HG03558 (cell line): ENCODE measurements around the gene AEBP1.

Experiments used
- ATAC-seq: cut with Tn5 transposase; IDR thresholded peaks from one replicate; pipeline ENCODE4 v1.9.1; 2021; ENCODE audit warnings: moderate number of reproducible peaks; ENCODE audit not compliant: unreplicated experiment; ENCODE audit errors: extremely low read depth

The AEBP1 gene

DNA sequence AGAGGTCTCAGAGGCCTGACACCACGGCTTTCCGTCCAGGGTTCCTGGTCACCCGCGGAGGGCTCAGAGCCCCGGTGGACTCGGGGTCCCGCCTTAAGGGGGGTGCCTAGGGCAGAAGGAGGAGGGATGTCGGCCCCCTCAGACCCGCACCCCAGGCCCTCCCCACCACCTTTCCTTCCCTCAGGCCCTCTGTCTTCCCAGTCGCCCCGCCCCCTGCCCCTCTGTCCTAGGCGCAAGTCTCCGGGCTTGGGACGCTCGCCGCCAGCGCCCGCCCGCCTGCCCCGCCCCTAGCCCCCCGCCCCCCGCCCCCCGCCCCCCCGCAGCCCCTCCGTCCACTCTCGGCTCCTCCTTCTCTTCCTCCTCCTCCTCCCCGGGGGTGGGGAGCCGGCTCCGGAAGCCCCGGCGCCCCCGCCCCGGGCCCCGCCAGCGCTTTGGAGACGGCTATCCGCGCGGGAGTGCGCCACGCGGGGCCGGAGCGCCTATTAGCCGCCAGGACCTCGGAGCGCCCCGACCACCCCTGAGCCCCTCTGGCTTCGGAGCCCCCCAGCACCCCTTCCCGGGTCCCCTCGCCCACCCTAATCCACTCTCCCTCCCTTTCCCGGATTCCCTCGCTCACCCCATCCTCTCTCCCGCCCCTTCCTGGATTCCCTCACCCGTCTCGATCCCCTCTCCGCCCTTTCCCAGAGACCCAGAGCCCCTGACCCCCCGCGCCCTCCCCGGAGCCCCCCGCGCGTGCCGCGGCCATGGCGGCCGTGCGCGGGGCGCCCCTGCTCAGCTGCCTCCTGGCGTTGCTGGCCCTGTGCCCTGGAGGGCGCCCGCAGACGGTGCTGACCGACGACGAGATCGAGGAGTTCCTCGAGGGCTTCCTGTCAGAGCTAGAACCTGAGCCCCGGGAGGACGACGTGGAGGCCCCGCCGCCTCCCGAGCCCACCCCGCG is at the start of gene AEBP1:
AEBP1 (plus strand) TSS at position 423 of the 937 bp plus-strand sequence; CDS start at position 744, 321 bp downstream.
- no peak for ATAC-seq

- ATAC-seq: no peak
Observed at GRCh38 chr7:44056681-44057080, 47.5 kb upstream of the AEBP1 start.

DNA sequence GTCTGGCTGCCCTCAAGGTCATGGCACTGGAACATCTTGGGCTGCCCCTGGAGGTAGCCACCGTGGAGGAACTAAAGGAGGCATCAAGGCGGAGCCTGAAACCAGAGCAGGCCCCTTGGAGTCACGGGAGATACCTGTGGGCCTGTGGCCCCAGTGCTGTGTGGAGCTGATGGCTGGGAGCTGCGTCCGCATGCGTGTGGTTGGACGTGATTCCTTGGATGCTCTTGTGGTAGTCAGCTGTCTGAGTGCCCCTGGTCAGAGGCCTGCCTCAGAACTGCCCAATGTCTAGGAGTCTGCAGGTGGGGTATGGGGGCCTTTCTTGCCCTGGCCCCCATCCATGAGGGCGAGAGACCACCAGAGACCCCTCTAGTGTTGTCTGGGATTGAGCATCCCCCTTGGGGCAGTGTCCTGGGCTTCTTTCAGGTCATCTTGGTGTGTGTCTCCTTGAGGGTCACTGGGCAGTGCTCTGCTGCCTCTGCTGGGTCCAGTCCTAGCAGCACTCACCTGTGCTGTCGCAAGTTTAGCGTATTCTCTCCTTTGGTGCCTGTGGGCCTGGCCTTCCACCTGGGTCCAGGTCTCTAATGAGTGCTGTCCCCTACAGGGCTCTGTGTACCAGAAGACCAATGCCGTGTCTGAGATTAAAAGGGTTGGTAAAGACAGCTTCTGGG is 46.8 kb upstream of the AEBP1 start:
- ATAC-seq: no peak

DNA sequence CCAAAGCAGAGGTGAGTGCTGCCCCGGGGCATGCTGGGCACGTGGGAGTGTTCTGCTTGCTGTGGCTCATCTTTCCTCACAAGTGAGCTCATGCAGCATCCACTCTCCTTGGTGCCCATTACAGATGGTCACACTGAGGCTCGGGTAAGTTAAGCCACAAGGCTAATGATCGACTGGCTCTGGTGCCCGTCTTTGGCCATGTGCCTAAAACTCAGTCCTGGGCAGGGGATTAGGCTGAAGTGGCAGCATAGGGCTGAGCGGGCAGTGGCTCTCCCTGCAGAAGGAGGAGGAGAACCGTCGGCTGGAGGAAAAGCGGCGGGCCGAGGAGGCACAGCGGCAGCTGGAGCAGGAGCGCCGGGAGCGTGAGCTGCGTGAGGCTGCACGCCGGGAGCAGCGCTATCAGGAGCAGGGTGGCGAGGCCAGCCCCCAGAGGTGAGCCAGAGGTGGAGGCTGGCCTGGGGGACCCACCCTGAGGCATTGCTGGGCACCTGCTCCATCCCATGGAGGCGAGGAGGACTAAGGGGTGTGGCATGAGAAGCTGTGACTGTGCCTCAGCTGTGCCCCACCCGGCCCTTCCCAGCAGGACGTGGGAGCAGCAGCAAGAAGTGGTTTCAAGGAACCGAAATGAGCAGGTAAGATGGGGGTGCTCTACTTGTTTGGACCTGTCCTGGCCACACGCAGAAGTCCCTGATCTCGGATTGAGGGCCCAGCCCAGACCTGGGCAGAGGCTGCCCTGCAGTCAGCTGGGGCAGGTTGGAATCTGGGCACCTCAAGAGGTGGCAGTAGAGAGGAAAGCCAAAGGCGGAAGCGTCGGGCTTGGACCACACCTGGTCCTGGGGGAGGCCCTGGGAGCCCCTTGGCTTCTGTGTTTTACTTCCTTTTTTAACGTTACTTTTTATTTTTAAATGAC is 46.0 kb upstream of the AEBP1 start:
- no peak for ATAC-seq

DNA sequence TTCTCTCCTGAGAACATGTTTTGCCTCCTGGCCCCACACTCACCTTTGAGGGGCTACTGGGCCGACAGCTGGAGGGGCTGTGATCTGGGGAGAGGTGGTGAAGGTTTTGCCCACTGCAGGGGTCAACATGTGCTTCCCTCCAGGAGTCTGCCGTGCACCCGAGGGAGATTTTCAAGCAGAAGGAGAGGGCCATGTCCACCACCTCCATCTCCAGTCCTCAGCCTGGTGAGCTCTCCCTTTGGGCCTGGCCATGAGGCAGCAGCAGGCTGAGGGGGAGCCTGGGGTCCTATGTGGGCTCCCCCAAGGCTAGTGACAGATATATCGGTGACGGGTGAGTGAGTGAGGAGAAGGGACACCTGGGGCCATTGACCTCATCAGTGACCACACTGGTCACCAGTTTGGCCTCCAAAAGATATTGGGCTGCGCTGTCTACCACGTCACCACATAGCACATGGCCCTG is 45.4 kb upstream of the AEBP1 start:
- no peak for ATAC-seq

- ATAC-seq: no peak
Observed at GRCh38 chr7:44059219-44060090, 44.7 kb upstream of the AEBP1 start.

- no peak for ATAC-seq
Observed at GRCh38 chr7:44060091-44060947, 43.8 kb upstream of the AEBP1 start.

- ATAC-seq: no peak
Observed at GRCh38 chr7:44060948-44061644, 43.0 kb upstream of the AEBP1 start.

- ATAC-seq: no peak
Observed at GRCh38 chr7:44061645-44062179, 42.4 kb upstream of the AEBP1 start.

- no peak for ATAC-seq
Observed at GRCh38 chr7:44062180-44062902, 41.8 kb upstream of the AEBP1 start.

- ATAC-seq: no peak
Observed at GRCh38 chr7:44062903-44063295, 41.2 kb upstream of the AEBP1 start.

DNA sequence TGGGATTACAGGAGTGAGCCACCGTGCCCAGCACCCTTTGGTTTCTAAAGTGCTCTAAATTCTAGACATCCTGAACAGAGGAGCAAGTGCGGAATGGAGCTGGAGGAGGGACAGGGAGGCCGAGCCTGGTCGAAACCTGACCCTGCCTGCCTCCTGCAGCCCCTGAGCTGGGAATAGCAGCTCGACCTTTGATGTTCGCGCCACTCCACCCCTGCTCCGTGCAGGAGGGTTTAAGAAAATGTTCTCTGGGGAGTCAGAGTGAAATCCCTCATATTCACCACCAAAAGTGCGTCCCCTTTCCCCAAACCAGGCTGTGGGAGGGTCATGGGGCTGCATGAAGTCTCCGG is 40.6 kb upstream of the AEBP1 start:
- ATAC-seq: no peak

- ATAC-seq: no peak
Observed at GRCh38 chr7:44063894-44064651, 40.1 kb upstream of the AEBP1 start.

DNA sequence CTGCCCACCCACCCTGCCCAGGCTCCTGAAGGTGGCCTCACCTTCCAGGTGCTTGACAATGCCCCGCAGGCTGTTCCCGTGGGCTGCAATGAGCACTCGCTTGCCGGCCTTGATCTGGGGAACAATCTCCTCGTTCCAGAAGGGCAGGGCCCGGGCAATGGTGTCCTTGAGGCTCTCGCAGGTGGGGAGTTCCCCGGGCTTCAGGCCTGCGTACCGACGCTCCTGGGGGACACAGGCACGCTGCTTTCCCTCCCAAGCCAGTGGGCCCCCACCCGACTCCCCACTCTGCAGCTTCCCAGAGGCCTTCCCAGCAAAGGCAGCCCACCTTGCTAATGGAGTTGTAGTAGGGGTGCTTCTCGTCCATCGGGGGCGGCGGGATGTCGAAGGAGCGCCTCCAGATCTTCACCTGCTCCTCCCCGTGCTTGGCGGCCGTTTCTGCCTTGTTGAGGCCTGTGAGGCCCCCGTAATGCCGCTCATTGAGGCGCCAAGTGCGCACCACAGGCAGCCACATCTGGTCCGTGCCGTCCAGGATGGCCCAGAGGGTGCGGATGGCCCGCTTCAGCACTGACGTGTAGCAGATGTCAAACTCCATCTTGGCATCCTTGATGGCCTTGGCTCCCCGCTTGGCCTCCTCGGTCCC is 39.2 kb upstream of the AEBP1 start:
- no peak for ATAC-seq

- ATAC-seq: no peak
Observed at GRCh38 chr7:44065431-44066110, 38.6 kb upstream of the AEBP1 start, which contains the start of gene PGAM2. Gene PGAM2, minus strand, starts transcription at chr7:44065567. Its CDS starts 38 bp downstream, at chr7:44065529.
